T1000 (cell line): ENCODE measurements around the gene CIT.

Source experiments
- DNase-seq: peaks from one replicate; lab custom pipeline; 2025; ENCODE audit warnings: mixed read lengths; lab: John Stamatoyannopoulos, UW

The CIT gene

DNA sequence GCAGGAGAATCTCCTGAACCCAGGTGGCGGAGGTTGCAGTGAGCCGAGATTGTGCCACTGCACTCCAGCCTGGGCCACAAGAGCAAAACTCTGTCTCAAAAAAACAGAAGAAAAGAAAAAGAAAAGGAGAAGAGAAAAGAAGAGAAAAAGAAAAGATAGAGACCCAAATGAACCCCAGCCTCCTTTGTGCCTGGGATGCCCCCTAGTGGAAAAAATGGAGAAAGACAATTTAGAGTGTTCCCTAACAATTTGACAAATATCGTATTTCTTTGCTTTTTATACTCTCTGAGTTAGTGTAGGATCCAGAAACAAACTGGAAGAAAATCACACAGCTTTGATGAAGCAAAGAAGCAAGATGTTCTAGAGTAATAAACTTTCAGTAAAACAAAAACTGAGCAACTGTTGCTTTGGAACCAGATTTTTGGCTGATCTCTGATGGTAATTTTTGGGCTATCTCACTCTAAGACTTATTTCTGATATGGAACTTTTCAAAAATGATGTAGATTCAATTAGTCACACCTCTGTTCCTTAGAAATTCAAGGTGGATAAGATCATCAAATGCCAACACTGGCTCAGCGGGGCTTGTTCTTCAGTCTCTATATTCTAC, 227.8 kb downstream of the CIT start:
- no peak for DNase-seq

DNA sequence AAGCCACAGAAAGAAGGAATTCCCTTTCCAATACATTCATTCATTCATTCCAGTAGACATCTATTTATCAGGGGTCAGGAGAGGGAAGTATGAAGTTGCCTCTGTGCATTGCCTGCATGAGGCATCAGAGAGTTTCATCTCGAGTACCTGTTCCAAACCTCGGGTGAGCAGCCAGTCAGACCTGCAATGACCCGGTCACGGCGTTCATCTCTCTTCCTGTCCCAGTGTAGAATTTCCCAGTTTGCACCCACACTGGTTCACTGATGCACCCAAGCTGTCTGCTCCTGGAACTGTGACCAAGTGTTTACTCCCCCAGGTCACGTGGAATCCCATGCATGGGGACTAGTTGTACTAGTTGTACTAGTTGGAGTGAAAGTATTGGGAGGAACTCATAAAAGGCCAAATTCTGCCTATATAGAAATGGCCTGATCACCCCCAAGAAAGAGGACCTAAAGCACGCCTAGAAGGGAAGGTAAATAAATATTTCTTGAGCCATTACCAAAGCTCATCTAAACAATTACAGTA, 231.5 kb downstream of the CIT start:
- no peak for DNase-seq

- no peak for DNase-seq
Measured at GRCh38 chr12:119644930-119645329, 232.2 kb downstream of the CIT start.

GRCh38 chr12:119642986-119643385, 234.1 kb downstream of the CIT start:
- DNase-seq: no peak
